Stimulated activated naive CD4-positive, alpha-beta T cell (primary cell): ENCODE data around the gene TMEM178B.
"Not testable (repeated sequence)": the region's sequence is repeated elsewhere in the genome, so short reads cannot be mapped to it uniquely, and the experiment has no call there.

Source experiments
- DNase-seq, 6 experiments: peaks; one replicate each; lab custom pipeline; 2025; lab: John Stamatoyannopoulos, UW

Gene TMEM178B

DNA sequence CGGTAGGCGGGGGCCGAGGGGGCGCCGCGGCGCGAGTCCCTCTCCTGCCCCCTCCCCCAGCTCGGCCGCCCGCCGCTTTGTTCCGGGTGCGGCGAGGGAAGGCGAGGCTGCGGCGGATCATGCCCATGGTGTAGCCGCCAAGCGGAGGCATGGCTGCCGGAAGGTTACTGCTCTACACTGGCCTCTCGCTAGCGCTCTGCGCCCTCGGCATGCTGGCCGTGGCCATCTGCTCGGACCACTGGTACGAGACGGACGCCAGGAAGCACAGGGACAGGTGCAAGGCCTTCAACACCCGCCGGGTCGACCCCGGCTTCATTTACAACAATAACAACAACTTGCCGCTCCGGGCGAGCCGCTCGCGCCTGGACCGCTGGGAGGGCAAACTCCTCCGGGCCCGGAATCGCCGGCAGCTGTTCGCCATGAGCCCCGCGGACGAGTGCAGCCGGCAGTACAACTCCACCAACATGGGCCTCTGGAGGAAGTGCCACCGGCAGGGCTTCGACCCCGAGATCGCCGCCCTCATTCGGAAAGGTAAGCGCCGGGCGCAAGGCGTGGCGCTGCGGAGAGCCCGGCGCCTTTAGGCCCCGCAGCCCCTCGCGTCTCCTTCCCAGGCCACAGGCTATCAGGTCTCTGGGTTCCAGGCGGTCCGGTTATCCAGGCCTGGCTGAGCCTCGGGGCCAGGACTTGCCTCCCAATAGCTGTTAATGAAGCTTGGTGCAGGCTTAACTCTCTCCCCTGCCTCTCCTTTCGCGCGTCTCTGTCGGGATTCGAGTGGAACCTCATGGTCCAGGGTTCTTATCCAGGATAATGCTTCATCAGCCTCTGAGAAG is 513 bp downstream of the TMEM178B start:
- DNase-seq: no peak

DNA sequence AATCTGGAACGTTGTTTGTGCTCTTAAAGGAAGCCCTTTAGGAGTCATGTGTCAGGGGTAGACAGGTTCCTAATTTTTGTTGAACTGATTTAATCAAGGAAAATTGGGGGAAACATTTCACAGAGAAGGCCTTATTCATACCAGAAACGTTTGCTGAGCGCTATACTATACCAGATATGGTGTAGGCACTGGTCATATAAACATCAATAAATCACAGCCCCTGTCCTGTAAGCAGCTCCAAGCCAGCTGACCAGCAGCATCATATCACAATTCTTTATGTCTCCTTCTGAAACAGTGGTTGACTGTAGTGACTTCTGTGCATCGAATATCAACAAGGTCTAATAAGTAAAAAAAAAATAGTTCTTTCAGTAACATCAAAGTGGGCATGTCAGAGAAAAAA is 1.1 kb downstream of the TMEM178B start:
- no peak for DNase-seq

DNA sequence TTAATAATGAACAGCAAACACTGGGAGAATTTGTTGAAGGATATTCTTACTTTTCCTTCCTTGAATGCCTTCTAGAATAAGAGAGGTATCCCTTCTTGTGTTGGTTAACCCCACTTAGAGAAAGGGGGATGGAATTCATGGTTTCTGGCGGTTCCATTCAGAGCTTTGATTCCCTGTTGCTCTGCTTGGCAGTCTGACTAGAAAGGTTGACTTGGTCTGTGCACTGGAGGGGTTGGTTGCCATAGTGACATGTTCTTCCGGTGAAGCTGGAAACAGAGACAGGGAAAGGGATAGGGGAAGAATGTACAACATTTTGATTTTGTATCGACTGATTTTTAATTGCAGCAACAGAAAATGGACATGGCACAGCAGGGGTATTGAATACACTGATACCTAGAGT is 2.5 kb downstream of the TMEM178B start:
- DNase-seq: no peak

DNA sequence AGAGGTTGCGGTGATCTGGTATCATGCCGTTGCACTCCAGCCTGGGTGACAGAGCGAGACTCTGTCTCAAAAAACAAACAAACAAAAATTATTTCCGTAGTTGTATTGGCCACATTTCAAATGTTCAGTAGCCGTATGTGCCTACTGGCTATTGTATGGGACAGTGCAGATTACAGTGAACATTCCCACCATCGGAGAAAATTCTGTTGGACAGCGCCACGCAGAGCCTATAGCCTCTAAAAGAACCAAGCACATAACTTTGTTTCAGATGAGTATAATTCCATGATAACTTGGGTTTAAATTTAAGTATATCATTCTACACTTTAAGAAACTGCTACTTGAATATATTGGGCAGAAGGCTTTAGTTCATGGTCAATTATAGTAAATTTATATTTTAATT is 5.4 kb downstream of the TMEM178B start:
- DNase-seq: no peak

DNA sequence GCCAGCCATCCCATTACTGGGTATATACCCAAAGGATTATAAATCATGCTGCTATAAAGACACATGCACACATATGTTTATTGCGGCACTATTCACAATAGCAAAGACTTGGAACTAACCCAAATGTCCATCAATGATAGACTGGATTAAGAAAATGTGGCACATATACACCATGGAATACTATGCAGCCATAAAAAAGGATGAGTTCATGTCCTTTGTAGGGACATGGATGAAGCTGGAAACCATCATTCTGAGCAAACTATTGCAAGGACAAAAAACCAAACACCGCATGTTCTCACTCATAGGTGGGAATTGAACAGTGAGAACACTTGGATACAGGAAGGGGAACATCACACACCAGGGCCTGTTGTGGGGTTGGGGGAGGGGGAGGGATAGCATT is 15.6 kb downstream of the TMEM178B start:
- DNase-seq: not testable (repeated sequence)

DNA sequence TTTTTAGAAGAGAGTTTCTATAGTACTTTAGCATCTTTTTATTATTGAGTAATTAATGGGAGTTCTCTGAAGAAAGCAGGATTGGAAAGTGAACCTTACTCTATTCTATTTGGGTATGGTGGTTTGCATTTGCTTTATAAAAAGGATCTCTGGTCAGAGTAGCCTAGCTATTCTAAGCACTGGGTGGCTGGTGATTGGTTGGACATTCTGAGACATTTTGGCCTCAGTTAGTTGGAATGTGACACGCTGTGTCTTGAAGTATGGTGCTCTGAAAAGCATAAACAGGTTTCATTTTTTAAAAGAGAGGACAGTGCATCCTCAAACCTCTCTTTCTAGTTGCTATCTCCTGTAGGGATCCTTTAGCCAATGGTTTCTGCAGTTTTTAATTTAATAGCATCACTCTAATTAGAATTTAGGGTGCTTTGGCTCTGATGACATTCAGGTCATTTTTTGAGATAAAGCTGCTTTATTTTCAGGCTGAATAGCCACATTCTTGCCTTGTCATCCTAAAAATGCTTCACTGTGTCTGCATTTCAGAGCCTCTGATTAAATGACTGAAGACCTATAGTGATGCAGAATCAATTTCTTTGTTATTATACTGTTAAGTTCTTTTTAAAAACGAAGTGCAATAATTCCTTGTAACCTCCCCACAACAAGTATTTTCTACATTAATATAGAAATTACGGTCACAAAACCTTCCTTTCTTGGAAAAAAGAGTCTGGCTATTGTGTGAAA is 20.6 kb downstream of the TMEM178B start:
- DNase-seq: no peak

DNA sequence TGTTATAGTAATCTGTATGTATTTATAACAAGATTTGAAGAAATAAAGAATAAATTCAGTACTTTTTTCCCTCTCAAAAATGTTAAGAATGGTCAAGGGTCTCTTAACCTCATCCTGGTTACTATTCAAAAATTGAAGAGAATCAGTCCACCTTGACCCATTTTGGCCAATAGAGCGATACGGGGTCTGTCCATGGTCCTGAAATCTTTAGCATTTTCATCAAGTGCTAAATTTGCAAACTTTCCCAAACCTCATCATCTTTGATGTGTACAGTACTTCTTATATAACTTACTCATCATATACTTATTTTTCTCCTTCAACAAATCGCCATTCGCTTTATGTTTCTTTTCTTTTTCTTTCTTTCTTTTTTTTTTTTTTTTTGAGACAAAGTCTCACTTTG is 23.6 kb downstream of the TMEM178B start:
- no peak for DNase-seq

DNA sequence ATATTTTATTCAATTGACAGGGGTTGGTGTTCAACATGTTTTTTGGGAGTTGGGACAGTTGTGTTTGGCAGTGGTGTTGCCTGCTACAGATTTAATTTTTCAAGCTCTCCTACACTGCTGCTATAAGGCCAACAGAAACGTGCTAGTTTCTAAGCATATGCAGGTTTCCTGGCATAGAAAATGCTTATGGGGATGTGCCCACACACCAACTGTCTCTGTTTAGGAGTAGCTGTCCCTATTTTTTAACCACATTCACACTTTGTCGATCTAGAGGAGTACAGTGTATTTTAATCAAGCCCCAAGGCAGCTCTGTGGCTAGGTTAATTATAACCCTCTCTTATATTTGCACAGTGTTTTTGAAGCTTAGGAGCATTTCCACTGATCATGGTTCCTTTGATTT is 28.6 kb downstream of the TMEM178B start:
- DNase-seq: no peak

DNA sequence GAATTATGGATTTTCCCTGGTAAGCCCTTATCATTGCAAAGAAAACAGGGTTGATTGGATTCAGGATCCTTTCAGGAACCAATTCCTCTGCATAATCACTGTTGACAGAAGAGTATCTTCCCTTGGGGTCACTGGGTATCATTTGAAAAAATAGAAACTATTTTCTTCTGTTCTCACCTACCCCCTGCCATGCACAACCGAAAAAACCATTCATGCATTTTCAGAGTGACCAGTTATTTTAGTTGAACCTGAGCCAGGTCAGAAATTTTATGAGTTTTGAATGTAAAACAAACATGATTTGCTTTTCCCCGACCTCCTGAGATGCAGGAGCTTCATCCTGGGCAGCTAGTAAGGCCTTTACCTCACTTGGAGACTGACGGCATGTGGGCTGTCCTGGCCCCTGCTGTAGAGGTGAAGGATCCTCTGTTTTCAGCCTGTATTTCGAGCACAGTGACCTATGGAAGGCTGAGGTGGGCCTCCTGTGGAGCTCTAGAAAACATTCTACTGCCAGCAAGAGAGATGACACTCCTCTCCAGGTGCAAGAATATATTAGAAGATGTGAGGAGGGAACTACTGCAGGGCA is 30.1 kb downstream of the TMEM178B start:
- DNase-seq: no peak

DNA sequence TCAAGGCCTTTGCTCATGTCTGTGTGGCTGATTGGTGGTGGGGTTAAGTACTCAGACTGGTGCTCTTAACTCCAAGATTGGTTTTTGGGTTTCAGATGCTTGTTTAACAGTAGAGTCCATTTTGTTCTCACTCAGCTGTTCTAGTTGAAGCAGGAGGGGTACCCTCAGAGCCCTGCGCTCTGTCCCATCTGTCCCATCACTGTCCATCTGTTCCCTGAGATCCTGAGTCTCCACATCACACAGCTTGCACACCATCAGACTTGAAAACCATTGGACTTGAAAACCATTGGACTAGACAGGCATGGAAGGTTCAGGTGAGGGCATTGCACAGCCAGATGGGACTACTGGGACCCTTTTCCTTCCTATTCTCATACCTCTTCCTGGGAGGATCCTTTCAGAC is 39.3 kb downstream of the TMEM178B start:
- no peak for DNase-seq

DNA sequence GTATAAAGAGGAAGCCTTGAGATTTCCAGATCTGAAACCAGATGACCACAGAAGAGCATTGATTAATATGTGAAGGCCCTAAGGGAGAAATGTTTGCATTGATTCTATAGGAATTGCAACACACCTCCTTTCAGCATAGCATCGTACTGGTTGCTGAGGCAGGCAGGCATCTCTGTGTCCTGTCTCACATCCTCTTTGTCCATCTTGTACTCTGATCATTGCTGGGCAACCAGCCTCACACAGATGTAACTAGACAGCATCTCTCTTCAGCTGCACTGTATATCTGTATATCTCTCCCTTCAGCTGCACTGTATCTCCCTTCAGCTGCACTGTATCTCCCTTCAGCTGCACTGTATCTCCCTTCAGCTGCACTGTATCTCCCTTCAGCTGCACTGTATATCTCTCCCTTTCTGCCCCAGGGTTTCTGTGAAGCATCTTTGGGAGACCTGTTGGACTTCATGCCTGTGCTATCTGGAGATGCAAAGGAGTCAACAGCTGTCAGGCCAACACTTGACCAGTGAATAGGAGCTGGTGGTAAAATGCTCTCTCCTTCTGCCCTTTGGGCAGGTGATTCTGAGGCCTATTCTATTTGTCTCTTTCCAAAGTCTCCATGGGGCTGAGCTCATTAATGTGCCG is 40.3 kb downstream of the TMEM178B start:
- DNase-seq: no peak

DNA sequence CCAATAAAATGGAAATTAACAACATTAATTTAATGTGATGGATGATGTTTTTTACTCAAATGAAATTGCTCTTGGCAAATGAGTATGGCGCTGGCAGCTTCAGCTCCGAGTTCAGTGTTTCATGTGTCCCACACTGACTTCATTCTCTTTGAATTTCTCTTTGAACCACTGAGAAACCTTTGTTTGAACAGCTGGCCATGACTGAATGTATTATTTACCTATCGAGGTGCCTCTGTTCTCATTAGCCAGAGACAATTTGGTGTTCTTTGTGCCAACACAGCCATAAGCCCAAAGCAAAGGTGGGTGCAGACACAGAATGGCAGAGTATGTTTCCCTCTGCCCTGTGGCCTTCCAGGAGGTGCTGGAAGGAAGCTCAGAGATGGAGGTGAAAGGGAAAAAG is 42.1 kb downstream of the TMEM178B start:
- DNase-seq: no peak

DNA sequence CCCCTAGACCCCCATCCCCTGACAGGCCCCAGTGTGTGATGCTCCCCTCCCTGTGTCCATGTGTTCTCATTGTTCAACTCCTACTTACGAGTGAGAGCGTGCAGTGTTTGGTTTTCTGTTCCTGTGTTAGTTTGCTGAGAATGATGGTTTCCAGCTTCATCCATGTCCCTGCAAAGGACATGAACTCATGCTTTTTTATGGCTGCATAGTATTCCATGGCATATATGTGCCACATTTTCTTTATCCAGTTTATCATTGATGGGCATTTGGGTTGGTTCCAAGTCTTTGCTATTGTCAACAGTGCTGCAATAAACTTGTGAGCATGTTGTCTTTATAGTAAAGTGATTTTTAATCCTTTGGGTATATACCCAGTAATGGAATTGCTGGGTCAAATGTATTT is 42.8 kb downstream of the TMEM178B start:
- not testable (repeated sequence) for DNase-seq

DNA sequence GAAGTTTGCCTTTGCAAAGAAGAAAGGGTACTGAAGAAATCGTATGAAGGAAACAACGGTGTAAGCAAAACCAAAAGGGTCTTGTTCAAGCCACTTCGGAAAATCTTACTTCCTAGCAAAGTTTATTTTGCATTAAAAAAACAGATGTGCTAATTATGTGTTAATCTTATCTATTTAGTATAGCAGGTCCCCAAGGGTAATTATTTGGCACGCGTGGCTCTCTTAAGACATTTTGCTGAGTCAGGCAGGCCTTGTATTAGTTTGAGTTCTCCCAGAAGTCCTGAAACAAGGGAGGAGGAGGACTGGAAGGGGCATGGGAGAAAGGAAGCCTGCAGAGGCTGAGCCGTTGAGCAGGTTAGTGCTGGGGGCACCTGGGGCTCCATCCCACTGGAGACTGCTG is 44.9 kb downstream of the TMEM178B start:
- no peak for DNase-seq

DNA sequence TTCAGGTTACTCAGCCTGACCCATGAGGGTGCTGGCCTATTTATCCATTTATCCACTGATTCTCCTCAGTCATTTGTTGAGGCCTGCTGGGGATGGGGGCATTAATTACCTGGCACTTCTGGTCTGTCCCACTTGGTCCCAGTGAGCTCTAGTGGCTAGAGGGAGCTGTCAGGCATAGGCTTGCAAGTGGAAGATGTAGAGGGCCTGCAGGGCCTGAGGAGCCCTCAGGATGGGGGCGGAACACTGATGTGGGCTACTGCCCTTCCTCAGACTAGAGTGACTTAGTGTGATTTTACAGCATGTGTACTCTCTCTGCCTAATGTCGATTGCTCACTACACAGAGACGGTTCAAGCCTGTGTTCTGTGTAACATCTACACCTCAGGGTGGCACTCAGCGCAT is 45.3 kb downstream of the TMEM178B start:
- DNase-seq: no peak

DNA sequence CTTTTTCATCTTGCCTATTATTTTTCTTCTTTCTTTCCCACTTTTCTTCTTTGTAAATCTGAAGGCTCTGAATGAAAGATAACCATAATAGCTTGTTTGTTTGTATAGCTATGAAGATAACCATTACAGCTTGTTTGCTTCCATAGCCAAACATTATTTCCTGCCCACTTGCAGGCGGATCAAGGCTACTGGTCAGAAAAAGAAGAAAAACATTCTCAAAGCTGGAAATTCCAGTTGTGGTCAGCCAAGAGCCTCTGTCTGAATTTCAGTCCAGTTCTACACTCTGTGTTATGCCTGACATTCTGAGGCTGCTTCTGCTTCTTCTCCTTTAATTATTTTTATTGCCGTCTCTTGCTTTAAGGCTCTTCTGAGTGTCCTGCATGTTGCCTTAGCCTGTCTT is 48.9 kb downstream of the TMEM178B start:
- no peak for DNase-seq

DNA sequence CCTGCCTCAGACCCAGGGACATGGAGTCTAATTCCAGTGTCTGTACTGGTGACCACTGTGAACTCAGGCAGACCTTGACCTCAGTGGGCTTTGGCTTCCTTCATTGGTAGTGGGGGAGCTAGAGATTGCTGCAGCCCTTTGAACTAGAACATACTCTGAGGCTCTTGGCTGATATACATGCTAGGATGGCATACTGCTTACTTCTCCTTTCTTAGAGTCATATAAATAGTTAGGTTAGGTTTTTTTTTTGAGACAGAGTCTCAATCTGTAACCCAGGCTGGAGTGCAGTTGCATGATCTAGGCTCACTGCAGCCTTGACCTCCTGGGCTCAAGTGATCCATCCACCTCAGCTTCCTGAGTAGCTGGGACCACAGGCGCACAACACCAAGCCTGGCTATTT is 49.7 kb downstream of the TMEM178B start:
- DNase-seq: no peak

DNA sequence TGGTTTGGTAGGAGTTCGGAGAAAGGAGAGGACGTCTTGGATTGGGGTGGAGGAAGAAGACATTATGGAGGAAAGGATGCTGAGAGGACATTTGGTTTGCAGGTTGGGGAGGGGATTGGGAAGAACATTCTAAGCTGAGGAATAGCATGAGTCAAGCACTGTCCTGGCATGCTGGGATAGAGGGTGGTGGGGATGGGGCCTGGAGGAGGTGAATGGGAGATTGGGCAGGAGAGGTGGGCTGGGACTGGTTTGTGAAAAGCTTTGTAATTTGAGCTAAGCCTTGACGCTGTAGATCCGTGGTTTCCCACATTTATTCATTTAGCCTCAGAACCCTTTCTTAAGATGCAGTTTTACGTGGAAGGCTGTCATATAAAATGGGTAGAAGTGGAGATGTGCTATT is 52.2 kb downstream of the TMEM178B start:
- DNase-seq: no peak

DNA sequence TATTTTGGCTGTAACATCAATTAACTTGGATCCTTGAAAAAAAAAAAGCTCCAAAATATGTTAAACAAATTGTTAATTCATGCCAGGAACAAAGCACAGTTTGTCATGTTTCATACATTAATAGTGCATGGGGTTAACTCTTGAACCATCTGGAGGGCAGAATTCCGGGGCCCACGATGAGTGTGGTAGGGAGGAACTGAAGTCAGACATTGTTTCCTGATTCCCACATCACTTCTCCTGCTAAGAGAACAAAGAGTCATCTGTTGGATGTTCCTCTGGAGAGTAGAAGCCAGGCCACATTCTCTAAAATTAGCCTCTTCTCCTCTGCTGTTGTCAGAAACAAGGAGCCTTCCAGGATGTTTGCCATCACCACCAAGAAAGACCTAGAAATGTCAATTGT is 54.6 kb downstream of the TMEM178B start:
- DNase-seq: no peak

DNA sequence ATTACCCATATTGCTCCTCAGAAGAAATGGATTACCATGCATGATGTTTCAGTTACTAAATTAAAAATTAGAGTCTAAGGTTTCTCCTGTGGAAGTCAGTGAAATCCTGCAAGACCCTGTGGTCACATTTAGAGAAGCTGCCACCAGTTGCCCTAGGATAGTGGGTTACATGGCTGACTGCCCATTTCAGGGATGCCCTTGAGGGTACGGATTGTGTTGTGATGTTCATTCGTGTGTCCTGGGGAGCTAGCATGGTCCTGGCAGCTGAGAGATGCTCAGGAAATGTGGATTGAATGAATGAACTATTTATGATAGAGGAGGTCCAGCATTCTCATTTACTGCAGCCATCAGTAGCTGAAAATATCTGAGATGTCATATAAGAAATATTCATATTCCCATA is 55.1 kb downstream of the TMEM178B start:
- no peak for DNase-seq

DNA sequence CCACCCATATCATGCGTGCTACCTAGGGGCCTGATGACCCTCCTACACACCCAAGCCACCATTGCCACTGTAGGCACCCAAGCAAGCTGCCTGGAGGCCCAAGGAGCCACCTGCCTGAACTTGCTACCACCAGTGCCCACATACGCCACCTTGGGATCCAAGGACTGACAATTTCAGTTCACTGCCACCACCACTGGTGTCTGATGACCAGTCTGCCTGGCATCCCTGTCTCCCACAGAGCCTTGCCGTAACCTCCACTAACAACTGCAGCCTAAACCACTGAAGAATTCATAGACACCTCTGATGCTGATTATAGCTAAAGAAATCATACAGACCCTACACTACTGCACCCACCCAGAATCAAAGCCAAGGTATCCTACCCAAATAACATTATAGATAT is 58.8 kb downstream of the TMEM178B start:
- no peak for DNase-seq

DNA sequence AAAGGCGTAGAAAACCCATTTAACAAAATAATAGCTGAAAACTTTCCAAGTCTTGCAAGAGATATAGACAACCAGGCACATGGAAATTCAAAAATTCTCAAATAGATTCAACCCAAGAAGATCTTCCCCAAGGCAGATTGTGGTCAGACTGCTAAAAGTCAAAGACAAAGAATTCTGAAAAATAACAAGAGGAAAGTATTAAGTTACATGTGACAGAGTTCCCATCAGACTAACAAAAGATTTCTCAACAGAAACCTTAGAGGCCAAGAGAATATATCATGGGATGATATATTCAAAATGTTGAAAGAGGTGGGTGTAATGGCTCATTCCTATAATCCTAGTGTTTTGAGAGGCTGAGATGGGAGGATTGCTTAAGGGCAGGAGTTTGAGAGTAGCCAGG is 59.8 kb downstream of the TMEM178B start:
- no peak for DNase-seq

DNA sequence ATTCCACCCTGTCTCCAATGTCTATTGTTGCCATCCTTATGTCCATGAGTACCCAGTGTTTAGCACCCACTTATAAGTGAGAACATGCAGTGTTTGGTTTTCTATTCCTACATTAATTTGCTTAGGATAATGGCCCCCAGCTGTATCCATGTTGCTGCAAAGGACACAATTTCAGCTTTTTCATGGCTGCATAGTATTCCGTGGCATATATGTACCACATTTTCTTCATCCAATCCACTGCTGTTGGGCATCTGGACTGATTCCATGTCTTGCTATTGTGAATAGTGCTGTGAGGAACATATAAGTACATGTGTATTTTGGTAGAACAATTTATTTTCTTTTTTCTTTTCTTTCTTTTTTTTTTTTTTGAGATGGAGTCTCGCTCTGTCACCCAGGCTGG is 68.2 kb downstream of the TMEM178B start:
- no peak for DNase-seq
